ENCODE data around the gene ANGPT4. TPM values are rescaled to one million over a fixed set of nuclear protein-coding genes. Genes with fewer than 3 reads are reported as not detected.

The ANGPT4 gene
- total RNA-seq, 4 donors from 2014 or later: 0.14 TPM; not detected in 3

GRCh38 chr20:887137-887536, 29.0 kb downstream of the ANGPT4 start:
- no peak overlapping the region for H3K4me3 ChIP-seq
- H3K4me1 ChIP-seq: peaks cover 0 to 3% (median 0%) of the 10 kb centered on the region in 4 donors
- peaks cover 28% of the 10 kb centered on the region for H3K27me3 ChIP-seq
- 89% methylated on average over 2 of the region's 2 CpGs; no CpG with 5 or more reads in 1 of the 2 donors for WGBS, 2 donors (ENCODE audit: low coverage in 1 of 2)
- H3K9me3 ChIP-seq: no peaks in the 10 kb centered on the region
- in situ Hi-C loops (cut with MboI; ENCODE audit: low pct_ligation_motif_present in 1 of 4, low pct_unique_long_range_greater_than_20kb in 1 of 4, low sequenced_read_pairs in 3 of 4): no loop called here
- H3K27ac ChIP-seq: no peak overlapping the region
- H3K36me3 ChIP-seq: no peaks in the 10 kb centered on the region
- TF ChIP-seq POLR2A (IDR thresholded peaks at IDR 0.05) (no peak), POLR2AphosphoS5 (IDR thresholded peaks at IDR 0.05) (no peak), EP300 (IDR thresholded peaks at IDR 0.05; ENCODE audit: low read depth) (no peak), CTCF (IDR thresholded peaks at IDR 0.05) (no peak)
- DNase-seq: no peak
- intact Hi-C loops (cut with DNase I; ENCODE audit: low total_unique reads): no loop called here

- H3K27ac ChIP-seq: no peak overlapping the region
- 20 to 70% methylated on average over 6 to 27 of the region's 41 CpGs for WGBS, 2 donors (ENCODE audit: low coverage in 1 of 2)
- no peak overlapping the region for H3K4me3 ChIP-seq
- in situ Hi-C loops (cut with MboI; ENCODE audit: low pct_ligation_motif_present in 1 of 4, low pct_unique_long_range_greater_than_20kb in 1 of 4, low sequenced_read_pairs in 3 of 4) (no loop called here), intact Hi-C loops (cut with DNase I; ENCODE audit: low total_unique reads) (no loop called here)
- no peaks in the 10 kb centered on the region for H3K9me3 ChIP-seq
- H3K27me3 ChIP-seq: peaks cover 28% of the 10 kb centered on the region
- no peak for TF ChIP-seq CTCF (IDR thresholded peaks at IDR 0.05)
- TF ChIP-seq POLR2AphosphoS5 (IDR thresholded peaks at IDR 0.05): no peak
- TF ChIP-seq EP300 (IDR thresholded peaks at IDR 0.05; ENCODE audit: low read depth): no peak
- TF ChIP-seq POLR2A (IDR thresholded peaks at IDR 0.05): no peak
- no peaks in the 10 kb centered on the region for H3K4me1 ChIP-seq
- no peaks in the 10 kb centered on the region for H3K36me3 ChIP-seq
- no peak for DNase-seq
These were observed 30.9 kb downstream of the ANGPT4 start for GRCh38 chr20:884983-885952.

- TF ChIP-seq POLR2AphosphoS5 (IDR thresholded peaks at IDR 0.05) (no peak), EP300 (IDR thresholded peaks at IDR 0.05; ENCODE audit: low read depth) (no peak), POLR2A (IDR thresholded peaks at IDR 0.05) (no peak), CTCF (IDR thresholded peaks at IDR 0.05) (no peak)
- in situ Hi-C loops (cut with MboI; ENCODE audit: low pct_ligation_motif_present in 1 of 4, low pct_unique_long_range_greater_than_20kb in 1 of 4, low sequenced_read_pairs in 3 of 4) (no loop called here), intact Hi-C loops (cut with DNase I; ENCODE audit: low total_unique reads) (no loop called here)
- Histone ChIP-seq H3K27me3 (peaks cover 28% of the 10 kb centered on the region), H3K36me3 (no peaks in the 10 kb centered on the region), H3K27ac (no peak overlapping the region), H3K9me3 (no peaks in the 10 kb centered on the region), H3K4me3 (no peak overlapping the region), H3K4me1 (no peaks in the 10 kb centered on the region)
- DNase-seq: no peak
These were observed 34.4 kb downstream of the ANGPT4 start for GRCh38 chr20:881783-882144.

DNA sequence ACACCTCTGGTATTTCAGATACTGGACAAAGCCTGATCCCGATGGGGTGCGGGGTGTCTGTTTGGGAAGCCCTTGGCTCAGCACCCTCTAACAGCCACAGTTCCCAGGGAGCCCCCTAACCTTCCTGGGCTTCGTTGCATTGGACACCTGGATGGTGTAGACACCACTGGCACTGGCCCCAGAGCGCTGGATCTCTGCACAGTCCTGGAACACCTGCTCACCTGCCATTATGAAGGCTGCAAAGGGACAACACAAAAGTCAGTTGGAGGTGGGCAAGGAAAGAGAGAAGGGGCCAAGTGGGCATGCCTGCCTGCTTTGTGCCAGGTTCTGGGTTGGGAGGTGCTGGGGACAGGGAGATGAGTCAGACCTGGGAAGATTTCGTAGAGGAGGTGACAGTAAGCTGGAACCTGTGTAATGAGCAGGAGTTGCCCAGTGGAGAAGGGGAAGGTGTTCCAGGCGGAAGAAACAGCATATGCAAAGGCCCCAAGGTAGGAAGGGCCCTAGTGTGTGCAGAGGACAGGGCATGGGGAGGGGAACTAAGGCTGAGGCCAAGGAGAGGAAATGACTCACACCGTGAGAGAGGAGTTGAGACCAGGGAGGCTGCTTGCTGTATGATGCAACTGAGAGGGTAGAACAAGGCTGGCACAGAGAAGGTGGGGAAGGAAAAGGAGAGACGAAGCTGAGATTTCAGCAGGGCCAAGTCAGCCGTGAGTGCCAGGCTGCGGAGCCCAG, 34.9 kb downstream of the ANGPT4 start:
- H3K27me3 ChIP-seq: peaks cover 28% of the 10 kb centered on the region
- no peaks in the 10 kb centered on the region for H3K36me3 ChIP-seq
- no peaks in the 10 kb centered on the region for H3K4me1 ChIP-seq
- in situ Hi-C loops (cut with MboI; ENCODE audit: low pct_ligation_motif_present in 1 of 4, low pct_unique_long_range_greater_than_20kb in 1 of 4, low sequenced_read_pairs in 3 of 4) (no loop called here), intact Hi-C loops (cut with DNase I; ENCODE audit: low total_unique reads) (no loop called here)
- TF ChIP-seq POLR2AphosphoS5 (IDR thresholded peaks at IDR 0.05): no peak
- no peak for TF ChIP-seq EP300 (IDR thresholded peaks at IDR 0.05; ENCODE audit: low read depth)
- TF ChIP-seq CTCF (IDR thresholded peaks at IDR 0.05): no peak
- no peak overlapping the region for H3K27ac ChIP-seq
- WGBS, 2 donors (ENCODE audit: low coverage in 1 of 2): 61% methylated on average over 5 to 10 of the region's 10 CpGs
- DNase-seq: no peak
- H3K4me3 ChIP-seq: no peak overlapping the region
- no peaks in the 10 kb centered on the region for H3K9me3 ChIP-seq

Measured in transverse colon (tissue), 4 donors.